SK-N-MC (cell line): ENCODE results near the gene TXNRD1.

Experiments used
- EZH2 ChIP-seq: fragments of 200-600 bp; sonication (generic); IDR thresholded peaks from one replicate; pipeline ENCODE4 v1.6.1; 2017; ENCODE audit warnings: antibody characterized with exemption
- FOXP2 ChIP-seq: optimal IDR thresholded peaks from 2 replicates; pipeline ENCODE3; 2011; ENCODE audit warnings: mild to moderate bottlenecking, moderate library complexity; ENCODE audit not compliant: insufficient read depth; ENCODE audit errors: extremely low read length, control extremely low read depth
- POLR2AphosphoS5 ChIP-seq: IDR thresholded peaks from 2 replicates; pipeline ENCODE4 v1.6.1; 2012; ENCODE audit warnings: mild to moderate bottlenecking, low read depth, low read length, borderline replicate concordance

GRCh38 chr12:104172570-104172947 lies 43.0 kb upstream of the TXNRD1 start:
- TF ChIP-seq EZH2, result no peak
- TF ChIP-seq POLR2AphosphoS5, result no peak
- no peak for TF ChIP-seq FOXP2
